PFSK-1 (cell line): ENCODE measurements around the gene FDX1.

Source experiments
- POLR2AphosphoS5 ChIP-seq: IDR thresholded peaks from 2 replicates; pipeline ENCODE4 v1.6.1; 2012; ENCODE audit warnings: low read depth, mild to moderate bottlenecking, control low read depth, low read length, moderate library complexity
- SIN3A ChIP-seq: IDR thresholded peaks from 2 replicates; pipeline ENCODE4 v1.6.1; 2012; ENCODE audit warnings: mild to moderate bottlenecking, low read length, moderate library complexity, borderline replicate concordance; ENCODE audit not compliant: insufficient read depth
- TAF1 ChIP-seq: IDR thresholded peaks from 2 replicates; pipeline ENCODE4 v1.6.1; 2012; ENCODE audit warnings: low read length, control low read depth, borderline replicate concordance; ENCODE audit not compliant: insufficient read depth

DNA sequence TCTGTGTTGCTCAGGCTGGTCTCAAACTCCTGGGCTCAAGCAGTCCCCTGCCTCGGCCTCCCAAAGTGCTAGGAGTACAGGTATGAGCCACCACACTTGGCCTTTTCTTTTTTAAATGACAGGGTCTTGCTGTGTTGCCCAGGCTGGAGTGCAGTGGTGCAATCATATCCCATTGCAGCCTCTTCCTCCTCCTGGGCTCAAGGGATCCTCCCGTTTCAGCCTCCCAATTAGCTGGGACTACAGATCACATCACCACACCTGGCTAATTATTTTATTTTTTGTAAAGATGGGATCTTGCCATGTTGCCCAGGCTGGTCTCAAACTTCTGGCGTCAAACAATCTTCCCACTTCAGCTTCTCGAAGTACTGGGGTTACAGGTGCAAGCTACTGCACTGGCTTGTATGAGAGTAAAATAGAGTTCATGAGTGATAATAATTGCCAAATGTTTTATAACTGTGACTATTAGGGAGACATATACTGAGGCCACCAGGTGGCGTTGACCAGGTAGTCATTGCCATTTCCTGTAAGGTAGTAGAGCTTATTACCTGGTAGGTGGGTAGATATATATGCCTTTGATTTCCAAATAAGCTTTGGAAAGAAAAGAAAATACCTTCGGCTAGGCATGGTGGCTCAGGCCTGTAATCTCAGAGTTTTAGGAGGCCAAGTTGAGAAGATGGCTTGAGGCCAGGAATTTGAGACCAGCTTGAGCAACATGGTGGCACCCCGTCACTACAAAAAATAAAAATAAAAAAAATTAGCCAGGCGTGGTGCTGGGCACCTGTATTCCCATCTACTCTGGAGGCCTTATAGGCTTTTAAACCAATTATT lies 5.4 kb downstream of the FDX1 start:
- no peak for TF ChIP-seq TAF1
- TF ChIP-seq POLR2AphosphoS5: no peak
- no peak for TF ChIP-seq SIN3A
